SK-N-SH (cell line): Measurements from ENCODE around the gene EVI2B. TPM values are rescaled to one million over a fixed set of nuclear protein-coding genes. Genes with fewer than 3 reads are reported as not detected.

ENCODE experiments used
- CTCF ChIA-PET: fragments of 300-600, 350-600 bp; formaldehyde crosslinking; extraction: SDS; loops from one replicate; lab custom pipeline; 2021; lab: Yijun Ruan, JAX
- POLR2A ChIA-PET: fragments of 350-600 bp; sonication (Branson Sonifier 250); formaldehyde crosslinking; extraction: SDS; loops from one replicate; lab custom pipeline; 2020; ENCODE audit warnings: antibody characterized with exemption, inconsistent platforms; lab: Yijun Ruan, JAX
- DNase-seq: peaks from one replicate; pipeline ENCODE4 v3.0.0; 2012
- H2AFZ ChIP-seq: fragments of 200-600 bp; sonication (generic); 2 replicates; pipeline ENCODE4 v1.8.1; 2016; ENCODE audit warnings: antibody characterized with exemption, mild to moderate bottlenecking, low read depth
- H3F3A ChIP-seq: fragments of 200-600 bp; sonication (generic); replicated peaks from 2 replicates; pipeline ENCODE3; 2016; ENCODE audit warnings: antibody characterized with exemption, mild to moderate bottlenecking; ENCODE audit not compliant: insufficient read depth
- H3K27ac ChIP-seq, 2 experiments: fragments of 200-500 bp in 1 of 2; fragments of 200-600 bp in 1 of 2; sonication (Bioruptor generic) in 1 of 2; sonication (generic), shearing (Covaris generic) in 1 of 2; 2 replicates each; pipeline versions ENCODE4 v1.5.1 to v1.6.1; 2014 to 2016; ENCODE audit warnings: low read depth in 2 of 2, inconsistent platforms in 1 of 2, low read length in 1 of 2, mild to moderate bottlenecking in 1 of 2, mixed read lengths in 1 of 2
- H3K27me3 ChIP-seq: fragments of 200-600 bp; sonication (generic), shearing (Covaris generic); 2 replicates; pipeline ENCODE4 v1.6.1; 2016; ENCODE audit warnings: mixed run types; ENCODE audit not compliant: insufficient read depth
- H3K36me3 ChIP-seq, 2 experiments: fragments of 200-500 bp in 1 of 2; fragments of 200-600 bp in 1 of 2; sonication (Bioruptor generic) in 1 of 2; sonication (generic) in 1 of 2; replicated peaks in 1 of 2; 2 replicates each; pipeline versions ENCODE3 to v1.5.1; 2014 to 2016; ENCODE audit warnings: low read length in 1 of 2, mild to moderate bottlenecking in 1 of 2; ENCODE audit not compliant: insufficient read depth in 2 of 2, control insufficient read depth in 1 of 2
- H3K4me1 ChIP-seq, 2 experiments: fragments of 200-500 bp in 1 of 2; fragments of 200-600 bp in 1 of 2; sonication (Bioruptor generic) in 1 of 2; sonication (generic), shearing (Covaris generic) in 1 of 2; 2 replicates each; pipeline versions ENCODE4 v1.5.1 to v1.6.1; 2014 to 2016; ENCODE audit warnings: low read depth in 1 of 2, low read length in 1 of 2, mixed run types in 1 of 2; ENCODE audit not compliant: insufficient read depth in 2 of 2, control insufficient read depth in 1 of 2
- H3K4me2 ChIP-seq: fragments of 200-600 bp; sonication (generic), shearing (Covaris generic); 2 replicates; pipeline ENCODE4 v1.6.1; 2017; ENCODE audit warnings: mixed run types
- H3K4me3 ChIP-seq, 2 experiments: fragments of 200-500 bp in 1 of 2; fragments of 200-600 bp in 1 of 2; sonication (Bioruptor generic) in 1 of 2; sonication (generic), shearing (Covaris generic) in 1 of 2; 2 replicates each; pipeline versions ENCODE4 v1.5.1 to v1.8.1; 2014 to 2016; ENCODE audit warnings: low read depth in 2 of 2, inconsistent platforms in 1 of 2, low read length in 1 of 2, mild to moderate bottlenecking in 1 of 2, mixed read lengths in 1 of 2, moderate library complexity in 1 of 2
- H3K79me2 ChIP-seq: fragments of 200-600 bp; sonication (generic); 2 replicates; pipeline ENCODE4 v1.8.1; 2017; ENCODE audit warnings: mild to moderate bottlenecking; ENCODE audit not compliant: insufficient read depth
- H3K9ac ChIP-seq: fragments of 200-600 bp; sonication (generic); 2 replicates; pipeline ENCODE4 v1.6.1; 2017; ENCODE audit warnings: mixed run types
- H3K9me2 ChIP-seq: fragments of 200-600 bp; sonication (generic); 2 replicates; pipeline ENCODE4 v1.6.1; 2017; ENCODE audit warnings: mixed run types
- H3K9me3 ChIP-seq: fragments of 200-600 bp; sonication (generic); 2 replicates; pipeline ENCODE4 v1.6.1; 2017; ENCODE audit warnings: mixed run types, mild to moderate bottlenecking, moderate library complexity
- H4K20me1 ChIP-seq: fragments of 200-600 bp; sonication (generic); 2 replicates; pipeline ENCODE4 v1.6.1; 2017; ENCODE audit warnings: mild to moderate bottlenecking, mixed run types; ENCODE audit not compliant: insufficient read depth
- EZH2phosphoT487 ChIP-seq: fragments of 200-600 bp; sonication (generic); IDR thresholded peaks from 2 replicates; pipeline ENCODE4 v1.6.1; 2017; ENCODE audit warnings: low read depth, mixed run types, mild to moderate bottlenecking, antibody characterized with exemption, moderate library complexity, borderline replicate concordance
- FOSL2 ChIP-seq: IDR thresholded peaks from 2 replicates; pipeline ENCODE4 v1.4.0; 2012; ENCODE audit warnings: low read depth, mild to moderate bottlenecking, moderate library complexity, borderline replicate concordance
- FOXM1 ChIP-seq: IDR thresholded peaks from 2 replicates; pipeline ENCODE4 v1.4.0; 2012; ENCODE audit warnings: low read depth, mild to moderate bottlenecking
- GABPA ChIP-seq: IDR thresholded peaks from 2 replicates; pipeline ENCODE4 v1.4.0; 2012; ENCODE audit warnings: low read depth, mild to moderate bottlenecking
- JUND ChIP-seq: IDR thresholded peaks from 2 replicates; pipeline ENCODE4 v1.4.0; 2012
- MAX ChIP-seq: IDR thresholded peaks from 2 replicates; pipeline ENCODE4 v1.4.0; 2012; ENCODE audit warnings: low read depth
- MEF2A ChIP-seq: IDR thresholded peaks from 2 replicates; pipeline ENCODE4 v1.4.0; 2012; ENCODE audit warnings: low read depth, borderline replicate concordance
- MXI1 ChIP-seq: IDR thresholded peaks from 2 replicates; pipeline ENCODE4 v1.6.1; 2012; ENCODE audit warnings: mild to moderate bottlenecking, low read depth, low read length, improper control_type of control experiment
- POLR2AphosphoS5 ChIP-seq: IDR thresholded peaks from 2 replicates; pipeline ENCODE4 v1.6.1; 2012; ENCODE audit warnings: low read depth, low read length
- RCOR1 ChIP-seq: fragments of 150-350 bp; IDR thresholded peaks from 2 replicates; pipeline ENCODE4 v1.6.1; 2017; ENCODE audit warnings: antibody characterized with exemption, low read length
- RXRA ChIP-seq: IDR thresholded peaks from 2 replicates; pipeline ENCODE4 v1.4.0; 2012; ENCODE audit warnings: low read depth, mild to moderate bottlenecking, borderline replicate concordance
- SIN3A ChIP-seq: IDR thresholded peaks from 2 replicates; pipeline ENCODE4 v1.6.1; 2012; ENCODE audit warnings: low read depth, mild to moderate bottlenecking, low read length, moderate library complexity, borderline replicate concordance
- SMC3 ChIP-seq: IDR thresholded peaks from 2 replicates; pipeline ENCODE4 v1.6.1; 2012; ENCODE audit warnings: low read depth, low read length, improper control_type of control experiment
- ZBTB33 ChIP-seq: IDR thresholded peaks from 2 replicates; pipeline ENCODE4 v1.4.0; 2012; ENCODE audit warnings: low read depth, borderline replicate concordance
- WGBS: methylation state at CpG from one replicate; pipeline ENCODE4 v1.1.6; 2017; ENCODE audit warnings: low lambda C conversion rate; 5-methylcytosine and 5-hydroxymethylcytosine counted together
- polyA plus RNA-seq, 3 experiments: library from polyadenylated mRNA; depleted of rRNA; stranded (reverse); fragments of >200 nt; gene quantifications; 2 replicates each; pipeline ENCODE4 v1.2.3, GENCODE V29; 2012
- TF ChIP-seq, protein P1 (sequence below): IDR thresholded peaks from 2 replicates; pipeline ENCODE4; 2012
- TF ChIP-seq, protein P2 (sequence below): IDR thresholded peaks from 2 replicates; pipeline ENCODE4 v1.6.1; 2012; ENCODE audit warnings: mild to moderate bottlenecking, low read depth, low read length, moderate library complexity
- TF ChIP-seq, protein P3 (sequence below): fragments of 150-350 bp; IDR thresholded peaks from 2 replicates; pipeline ENCODE4 v1.6.1; 2017; ENCODE audit warnings: antibody characterized with exemption, low read length, low read depth, borderline replicate concordance
- TF ChIP-seq, protein P4 (sequence below): IDR thresholded peaks from 2 replicates; pipeline ENCODE4 v1.4.0; 2012; ENCODE audit warnings: low read depth, borderline replicate concordance

Gene EVI2B
- polyA plus RNA-seq, 1 of the 3 experiments (the other 2 are of a cell fraction) = 0.64 TPM

- Histone ChIP-seq H2AFZ (no peak overlapping the region), H3K79me2 (no peaks in the 10 kb centered on the region), H3K9me3 (no peaks in the 10 kb centered on the region), H3K27ac (no peak overlapping the region), H3F3A (peaks cover 4% of the 10 kb centered on the region), H3K4me3 (no peak overlapping the region), H3K27me3 (no peaks in the 10 kb centered on the region), H3K4me2 (no peak overlapping the region), H4K20me1 (no peaks in the 10 kb centered on the region), H3K9ac (no peak overlapping the region), H3K36me3 (peaks cover 13 to 30% of the 10 kb centered on the region in 2 experiments), H3K9me2 (0 out of 2 replicates have a peak, but pooled peaks cover 4% of the 10 kb centered on the region), H3K4me1 (no peaks in the 10 kb centered on the region; a peak in 1 of 4 replicates)
- CTCF ChIA-PET = interaction anchor here (0.7 to 1.4 kb wide), 2 partner anchors 16 to 25 kb away, joined by 4 read pairs; no protein-coding TSS in a partner anchor
- TF ChIP-seq, protein P1, sequence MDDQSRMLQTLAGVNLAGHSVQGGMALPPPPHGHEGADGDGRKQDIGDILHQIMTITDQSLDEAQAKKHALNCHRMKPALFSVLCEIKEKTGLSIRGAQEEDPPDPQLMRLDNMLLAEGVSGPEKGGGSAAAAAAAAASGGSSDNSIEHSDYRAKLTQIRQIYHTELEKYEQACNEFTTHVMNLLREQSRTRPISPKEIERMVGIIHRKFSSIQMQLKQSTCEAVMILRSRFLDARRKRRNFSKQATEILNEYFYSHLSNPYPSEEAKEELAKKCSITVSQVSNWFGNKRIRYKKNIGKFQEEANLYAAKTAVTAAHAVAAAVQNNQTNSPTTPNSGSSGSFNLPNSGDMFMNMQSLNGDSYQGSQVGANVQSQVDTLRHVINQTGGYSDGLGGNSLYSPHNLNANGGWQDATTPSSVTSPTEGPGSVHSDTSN = no peak
- WGBS = 95% methylated on average over 3 of the region's 3 CpGs
- POLR2A ChIA-PET = no interaction called here
- no peak for DNase-seq
Observed at GRCh38 chr17:31294820-31295488, 18.9 kb downstream of the EVI2B start.

DNA sequence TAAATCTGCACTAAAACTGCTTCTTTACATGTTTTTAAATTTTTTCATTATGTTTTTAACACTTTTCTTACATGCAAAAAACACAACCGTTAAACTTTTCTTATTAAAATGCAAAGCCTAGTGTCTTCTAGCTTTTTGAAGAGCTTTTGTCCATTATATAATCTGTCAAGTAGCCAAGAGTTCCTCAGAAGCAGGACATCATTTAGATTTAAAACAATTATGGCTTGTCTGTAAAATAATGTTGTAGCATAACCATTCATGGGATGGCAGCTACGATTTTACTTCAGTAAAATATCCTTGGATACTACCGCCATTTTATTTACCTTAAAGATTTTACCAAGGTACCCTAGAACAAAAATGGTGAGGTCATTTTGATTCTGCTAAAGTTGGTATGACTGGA, 19.6 kb downstream of the EVI2B start:
- no peaks in the 10 kb centered on the region for H3K9me3 ChIP-seq
- no peak for DNase-seq
- WGBS = 97% methylated on average over 3 of the region's 3 CpGs
- peaks cover 15 to 26% of the 10 kb centered on the region in 2 experiments for H3K36me3 ChIP-seq
- CTCF ChIA-PET = interaction anchor here (0.7 kb wide), 1 partner anchor 17 kb away, joined by 4 read pairs; no protein-coding TSS in a partner anchor
- H2AFZ ChIP-seq = no peak overlapping the region
- H3K4me2 ChIP-seq = no peak overlapping the region
- no peak overlapping the region for H3K4me3 ChIP-seq
- no peaks in the 10 kb centered on the region for H3K79me2 ChIP-seq
- peak overlapping the region in 1 of 2 experiments; percentile 22; a peak in 1 of 4 replicates for H3K27ac ChIP-seq
- no peaks in the 10 kb centered on the region for H4K20me1 ChIP-seq
- H3K9me2 ChIP-seq = 0 out of 2 replicates have a peak, but pooled peaks cover 4% of the 10 kb centered on the region
- H3K9ac ChIP-seq = no peak overlapping the region
- POLR2A ChIA-PET = no interaction called here
- H3F3A ChIP-seq = peaks cover 4% of the 10 kb centered on the region
- H3K27me3 ChIP-seq = no peaks in the 10 kb centered on the region
- H3K4me1 ChIP-seq = no peaks in the 10 kb centered on the region; a peak in 1 of 4 replicates
- TF ChIP-seq MXI1 (no peak), MEF2A (no peak), RCOR1 (no peak), SMC3 (no peak), EZH2phosphoT487 (no peak), FOXM1 (no peak), FOSL2 (no peak), GABPA (no peak), RXRA (no peak), ZBTB33 (no peak), JUND (no peak), MAX (no peak), SIN3A (no peak), POLR2AphosphoS5 (no peak)
- TF ChIP-seq, protein P2, sequence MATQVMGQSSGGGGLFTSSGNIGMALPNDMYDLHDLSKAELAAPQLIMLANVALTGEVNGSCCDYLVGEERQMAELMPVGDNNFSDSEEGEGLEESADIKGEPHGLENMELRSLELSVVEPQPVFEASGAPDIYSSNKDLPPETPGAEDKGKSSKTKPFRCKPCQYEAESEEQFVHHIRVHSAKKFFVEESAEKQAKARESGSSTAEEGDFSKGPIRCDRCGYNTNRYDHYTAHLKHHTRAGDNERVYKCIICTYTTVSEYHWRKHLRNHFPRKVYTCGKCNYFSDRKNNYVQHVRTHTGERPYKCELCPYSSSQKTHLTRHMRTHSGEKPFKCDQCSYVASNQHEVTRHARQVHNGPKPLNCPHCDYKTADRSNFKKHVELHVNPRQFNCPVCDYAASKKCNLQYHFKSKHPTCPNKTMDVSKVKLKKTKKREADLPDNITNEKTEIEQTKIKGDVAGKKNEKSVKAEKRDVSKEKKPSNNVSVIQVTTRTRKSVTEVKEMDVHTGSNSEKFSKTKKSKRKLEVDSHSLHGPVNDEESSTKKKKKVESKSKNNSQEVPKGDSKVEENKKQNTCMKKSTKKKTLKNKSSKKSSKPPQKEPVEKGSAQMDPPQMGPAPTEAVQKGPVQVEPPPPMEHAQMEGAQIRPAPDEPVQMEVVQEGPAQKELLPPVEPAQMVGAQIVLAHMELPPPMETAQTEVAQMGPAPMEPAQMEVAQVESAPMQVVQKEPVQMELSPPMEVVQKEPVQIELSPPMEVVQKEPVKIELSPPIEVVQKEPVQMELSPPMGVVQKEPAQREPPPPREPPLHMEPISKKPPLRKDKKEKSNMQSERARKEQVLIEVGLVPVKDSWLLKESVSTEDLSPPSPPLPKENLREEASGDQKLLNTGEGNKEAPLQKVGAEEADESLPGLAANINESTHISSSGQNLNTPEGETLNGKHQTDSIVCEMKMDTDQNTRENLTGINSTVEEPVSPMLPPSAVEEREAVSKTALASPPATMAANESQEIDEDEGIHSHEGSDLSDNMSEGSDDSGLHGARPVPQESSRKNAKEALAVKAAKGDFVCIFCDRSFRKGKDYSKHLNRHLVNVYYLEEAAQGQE = no peak
- TF ChIP-seq, protein P3, sequence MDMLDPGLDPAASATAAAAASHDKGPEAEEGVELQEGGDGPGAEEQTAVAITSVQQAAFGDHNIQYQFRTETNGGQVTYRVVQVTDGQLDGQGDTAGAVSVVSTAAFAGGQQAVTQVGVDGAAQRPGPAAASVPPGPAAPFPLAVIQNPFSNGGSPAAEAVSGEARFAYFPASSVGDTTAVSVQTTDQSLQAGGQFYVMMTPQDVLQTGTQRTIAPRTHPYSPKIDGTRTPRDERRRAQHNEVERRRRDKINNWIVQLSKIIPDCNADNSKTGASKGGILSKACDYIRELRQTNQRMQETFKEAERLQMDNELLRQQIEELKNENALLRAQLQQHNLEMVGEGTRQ = no peak
- TF ChIP-seq, protein P4, sequence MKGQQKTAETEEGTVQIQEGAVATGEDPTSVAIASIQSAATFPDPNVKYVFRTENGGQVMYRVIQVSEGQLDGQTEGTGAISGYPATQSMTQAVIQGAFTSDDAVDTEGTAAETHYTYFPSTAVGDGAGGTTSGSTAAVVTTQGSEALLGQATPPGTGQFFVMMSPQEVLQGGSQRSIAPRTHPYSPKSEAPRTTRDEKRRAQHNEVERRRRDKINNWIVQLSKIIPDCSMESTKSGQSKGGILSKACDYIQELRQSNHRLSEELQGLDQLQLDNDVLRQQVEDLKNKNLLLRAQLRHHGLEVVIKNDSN = no peak
